ENCODE measurements around the gene KIRREL1.

The KIRREL1 gene

DNA sequence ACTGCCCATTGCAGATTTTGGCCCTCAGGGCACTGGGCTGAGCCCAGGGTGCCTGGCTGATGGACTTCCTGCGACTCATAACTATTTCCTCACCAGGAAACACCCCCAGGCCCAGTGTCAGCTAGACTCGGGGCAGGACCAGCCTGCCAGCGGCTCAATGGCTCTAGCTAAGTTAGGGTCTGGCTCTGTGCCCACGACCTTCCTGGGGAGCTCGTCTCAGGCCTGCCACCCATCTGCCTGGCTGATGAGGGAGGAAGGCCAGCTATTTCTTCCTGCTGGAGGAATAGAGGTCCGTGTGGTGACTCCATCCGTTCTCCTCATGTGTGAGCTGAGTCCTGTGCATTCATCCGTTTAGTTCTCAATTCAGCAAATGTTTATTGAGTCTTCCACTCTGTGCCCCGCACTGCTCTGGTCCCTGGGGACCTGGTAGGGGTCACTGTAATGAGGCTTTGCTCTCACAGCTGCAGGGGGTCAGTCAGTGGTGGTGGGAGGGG is 44.5 kb downstream of the KIRREL1 start:
- TF ChIP-seq, protein P1, sequence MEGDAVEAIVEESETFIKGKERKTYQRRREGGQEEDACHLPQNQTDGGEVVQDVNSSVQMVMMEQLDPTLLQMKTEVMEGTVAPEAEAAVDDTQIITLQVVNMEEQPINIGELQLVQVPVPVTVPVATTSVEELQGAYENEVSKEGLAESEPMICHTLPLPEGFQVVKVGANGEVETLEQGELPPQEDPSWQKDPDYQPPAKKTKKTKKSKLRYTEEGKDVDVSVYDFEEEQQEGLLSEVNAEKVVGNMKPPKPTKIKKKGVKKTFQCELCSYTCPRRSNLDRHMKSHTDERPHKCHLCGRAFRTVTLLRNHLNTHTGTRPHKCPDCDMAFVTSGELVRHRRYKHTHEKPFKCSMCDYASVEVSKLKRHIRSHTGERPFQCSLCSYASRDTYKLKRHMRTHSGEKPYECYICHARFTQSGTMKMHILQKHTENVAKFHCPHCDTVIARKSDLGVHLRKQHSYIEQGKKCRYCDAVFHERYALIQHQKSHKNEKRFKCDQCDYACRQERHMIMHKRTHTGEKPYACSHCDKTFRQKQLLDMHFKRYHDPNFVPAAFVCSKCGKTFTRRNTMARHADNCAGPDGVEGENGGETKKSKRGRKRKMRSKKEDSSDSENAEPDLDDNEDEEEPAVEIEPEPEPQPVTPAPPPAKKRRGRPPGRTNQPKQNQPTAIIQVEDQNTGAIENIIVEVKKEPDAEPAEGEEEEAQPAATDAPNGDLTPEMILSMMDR (conservative IDR thresholded peaks at IDR 0.05) = no peak
- TF ChIP-seq ZFX (IDR thresholded peaks at IDR 0.05) = no peak
- no peak overlapping the region for H3K27ac ChIP-seq

DNA sequence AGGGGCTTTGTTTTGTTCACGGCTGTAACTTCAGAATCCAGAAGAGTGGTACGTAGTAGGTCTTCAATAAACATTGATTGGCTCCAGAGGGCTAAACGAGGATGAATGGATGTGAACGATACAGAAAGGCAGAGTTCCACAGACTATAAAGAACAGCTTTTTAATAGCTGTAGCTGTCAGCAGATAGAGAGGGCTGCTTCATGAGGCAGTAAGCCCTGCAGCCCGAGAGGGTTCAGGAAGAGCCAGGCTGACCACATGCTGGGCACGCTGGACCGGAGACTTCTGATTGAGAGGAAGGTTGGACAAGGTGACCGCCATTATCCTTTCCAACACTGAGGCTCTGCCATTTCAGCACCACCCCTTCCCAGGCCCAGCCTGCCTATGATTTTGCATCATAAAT is 45.3 kb downstream of the KIRREL1 start:
- no peak overlapping the region for H3K27ac ChIP-seq
- TF ChIP-seq, protein P1 (conservative IDR thresholded peaks at IDR 0.05) = no peak
- TF ChIP-seq ZFX (IDR thresholded peaks at IDR 0.05) = no peak

DNA sequence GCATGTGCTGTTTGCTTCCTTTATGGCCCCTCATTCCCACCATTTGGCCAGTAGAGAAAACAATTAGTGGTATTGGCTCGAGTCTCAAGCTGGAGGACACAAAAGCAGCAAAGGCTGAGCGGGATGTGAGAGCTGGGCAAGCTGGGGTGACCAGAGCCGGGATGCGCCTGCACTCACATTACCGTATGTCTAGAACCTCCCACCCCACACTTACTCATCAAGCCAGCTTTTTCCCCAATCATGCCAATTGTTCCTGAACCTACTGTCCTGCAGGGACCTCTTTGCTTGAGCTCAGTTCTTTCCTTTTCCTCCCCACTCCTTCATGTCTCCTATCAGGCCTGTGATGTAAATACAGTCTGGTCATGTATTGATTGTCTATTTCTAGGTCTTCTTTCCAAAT is 45.9 kb downstream of the KIRREL1 start:
- no peak for TF ChIP-seq ZFX (IDR thresholded peaks at IDR 0.05)
- H3K27ac ChIP-seq = no peak overlapping the region

DNA sequence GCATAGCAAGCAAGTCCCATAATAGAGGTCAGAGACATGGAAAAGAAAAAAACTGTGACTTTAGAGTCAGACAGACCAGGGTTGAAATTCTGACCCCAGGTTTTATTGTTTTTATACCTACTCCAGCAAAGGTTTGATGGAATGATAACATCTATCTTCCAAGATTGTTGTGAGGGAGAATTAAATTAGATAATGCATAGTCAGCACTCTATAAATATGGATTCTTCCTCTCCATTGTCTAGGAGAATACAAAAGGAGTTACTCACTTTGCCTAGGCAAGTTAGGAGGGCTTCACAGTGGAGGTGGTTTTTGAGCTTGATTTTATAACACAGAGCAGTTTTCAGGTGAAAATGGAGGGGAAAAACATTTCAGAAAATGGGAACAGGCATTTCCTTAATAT is 46.9 kb downstream of the KIRREL1 start:
- H3K27ac ChIP-seq = no peak overlapping the region
- no peak for TF ChIP-seq ZFX (IDR thresholded peaks at IDR 0.05)
- TF ChIP-seq, protein P1 (conservative IDR thresholded peaks at IDR 0.05) = no peak

DNA sequence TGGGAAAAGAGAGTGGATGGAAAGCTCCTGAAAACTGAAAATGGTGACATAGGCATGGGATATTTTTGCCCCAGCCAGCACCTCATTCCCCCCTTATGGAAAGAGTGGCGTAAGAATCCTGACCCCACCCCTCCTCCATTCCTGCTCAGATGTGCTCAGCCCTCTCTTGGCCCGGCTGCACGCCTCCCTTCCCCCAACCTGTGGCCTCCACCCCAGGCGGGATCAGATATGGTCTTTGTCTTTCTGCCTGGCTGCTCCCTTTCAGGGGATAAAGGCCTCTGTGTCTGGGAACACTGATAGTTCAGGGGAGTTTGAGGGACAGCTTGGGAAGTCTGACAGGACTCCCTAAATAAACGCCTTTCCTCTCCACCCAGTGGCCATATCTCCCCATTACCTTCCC is 49.8 kb downstream of the KIRREL1 start:
- H3K27ac ChIP-seq = no peak overlapping the region
- TF ChIP-seq, protein P1 (conservative IDR thresholded peaks at IDR 0.05) = no peak
- TF ChIP-seq ZFX (IDR thresholded peaks at IDR 0.05) = no peak

DNA sequence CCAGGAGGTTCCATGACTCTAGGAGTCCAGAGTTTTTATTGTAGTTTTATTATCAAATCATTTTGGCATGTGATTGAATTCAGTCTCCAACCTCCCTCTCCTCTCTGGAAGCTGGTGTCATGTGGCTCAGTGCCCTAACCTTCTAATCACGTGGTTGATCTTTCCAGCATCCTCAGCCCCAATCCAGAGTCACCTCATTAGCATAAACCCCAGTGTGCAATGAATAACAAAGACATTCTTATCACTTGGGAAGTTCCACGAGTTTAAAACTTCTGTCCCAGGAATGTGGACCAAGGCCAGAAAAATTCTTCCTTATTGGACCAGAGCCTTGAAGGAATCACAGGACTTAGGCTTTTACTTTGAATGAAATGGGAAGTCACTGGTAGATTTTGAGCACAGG is 52.2 kb downstream of the KIRREL1 start:
- peak overlapping the region; percentile 31; the same call in 1 of the 2 replicates for H3K27ac ChIP-seq
- TF ChIP-seq ZFX (IDR thresholded peaks at IDR 0.05) = no peak
- TF ChIP-seq, protein P1 (conservative IDR thresholded peaks at IDR 0.05) = no peak

DNA sequence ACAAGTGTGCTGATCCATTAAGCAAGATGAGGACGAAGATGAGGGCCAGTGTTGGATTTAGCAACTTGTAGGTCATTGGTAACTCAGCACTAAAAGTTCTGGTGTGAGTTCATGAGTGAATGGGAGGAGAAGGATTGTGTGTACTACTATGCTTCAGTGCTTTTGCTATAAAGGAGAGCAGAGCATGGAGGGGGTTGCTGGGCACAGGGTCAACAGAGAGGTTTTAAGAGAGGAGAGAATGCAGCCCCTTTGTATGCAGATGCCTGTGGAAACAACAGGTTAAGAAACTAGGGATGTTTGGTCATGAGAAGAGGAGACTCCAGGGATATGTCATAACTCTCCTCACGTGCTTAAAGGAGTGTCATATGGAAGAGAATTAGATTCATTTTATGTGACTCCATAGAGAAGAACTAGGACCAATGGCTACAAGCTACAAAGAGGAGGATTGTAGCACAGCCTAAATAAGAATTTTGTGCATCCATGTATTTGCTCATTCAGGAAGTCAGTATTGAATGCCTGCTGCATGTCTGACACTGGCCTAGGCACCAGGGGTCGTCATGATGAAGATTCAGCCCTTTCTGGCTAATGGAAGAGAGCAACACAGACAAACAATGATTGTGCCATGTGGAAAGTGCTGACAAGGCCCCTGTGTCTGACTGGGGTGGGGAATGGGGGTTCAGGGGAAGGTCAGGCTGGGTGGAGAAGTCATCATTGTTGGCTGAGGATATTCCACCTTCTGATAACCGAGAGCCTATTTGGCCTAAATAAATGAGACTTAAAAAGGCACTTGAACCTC is 53.5 kb downstream of the KIRREL1 start:
- H3K27ac ChIP-seq = no peak overlapping the region
- TF ChIP-seq, protein P1 (conservative IDR thresholded peaks at IDR 0.05) = no peak
- TF ChIP-seq ZFX (IDR thresholded peaks at IDR 0.05) = no peak

Measured in C4-2B (cell line).